ENCODE results near the gene NTRK2. TPM values are rescaled to one million over a fixed set of nuclear protein-coding genes. Genes with fewer than 3 reads are reported as not detected.

The NTRK2 gene
- total and polyA plus RNA-seq, 10 of the 15 experiments (the other 5 are each of a cell fraction or from before 2014, with no cell fraction given), result 0.42 to 4.6 (median 0.65) TPM

GRCh38 chr9:84998639-84999038 is 329.1 kb downstream of the NTRK2 start:
- no peaks in the 10 kb centered on the region for H4K20me1 ChIP-seq (ENCODE audit: control insufficient read depth, insufficient read depth)
- BruUV-seq (replicated peaks), result no TSS peak
- no peaks in the 10 kb centered on the region for H3K36me3 ChIP-seq (ENCODE audit: control insufficient read depth in 2 of 2, insufficient read depth in 2 of 2, low read length in 1 of 2)
- no peak overlapping the region for H3K4me2 ChIP-seq (ENCODE audit: control insufficient read depth, insufficient read depth)
- no peaks in the 10 kb centered on the region; a peak in 1 of 4 replicates for H3K27me3 ChIP-seq (replicated peaks in 1 of 2; ENCODE audit: control insufficient read depth in 2 of 2, insufficient read depth in 2 of 2, low read length in 1 of 2)
- in situ Hi-C loops (cut with MboI), result no loop called here
- RAD21 ChIA-PET (ENCODE audit: unreplicated experiment), result interaction anchor here (2.1 to 2.6 kb wide), 3 partner anchors 9 to 259 kb away, joined by 7 to 18 read pairs (median 12); no protein-coding TSS in a partner anchor
- H3K27ac ChIP-seq (ENCODE audit: control insufficient read depth, insufficient read depth), result no peak overlapping the region
- no peak overlapping the region for H2AFZ ChIP-seq (ENCODE audit: control insufficient read depth, low read depth, low read length)
- H3K4me1 ChIP-seq (ENCODE audit: control insufficient read depth, insufficient read depth, low read length), result no peaks in the 10 kb centered on the region
- CTCF ChIA-PET, result interaction anchor here (1.7 to 2.8 kb wide), 2 partner anchors 145 to 260 kb away, joined by 5 to 38 read pairs; no protein-coding TSS in a partner anchor
- H3K9ac ChIP-seq (ENCODE audit: control insufficient read depth, insufficient read depth, low read length), result no peak overlapping the region
- ATAC-seq, result no peak
- H3K9me3 ChIP-seq (replicated peaks; ENCODE audit: control insufficient read depth, insufficient read depth, low read length), result no peaks in the 10 kb centered on the region; the same call in 2 of the 3 replicates
- DNase-seq (ENCODE audit: low read depth, low spot score), result no peak
- no peak overlapping the region for H3K4me3 ChIP-seq
- intact Hi-C loops (cut with micrococcal nuclease; ENCODE audit: unreplicated experiment), result no loop called here
- FAIRE-seq, result no peak
- H3K79me2 ChIP-seq (ENCODE audit: control insufficient read depth, insufficient read depth, low read length), result no peaks in the 10 kb centered on the region
- SMC1A ChIA-PET (ENCODE audit: uncharacterized antibody, unreplicated experiment), result interaction anchor here (0.8 to 2.9 kb wide), 10 partner anchors 8 to 261 kb away, joined by 3 to 33 read pairs (median 5); no protein-coding TSS in a partner anchor
- 3% methylated on average over 2 of the region's 2 CpGs for WGBS (ENCODE audit: insufficient coverage, insufficient replicate concordance, low lambda C conversion rate, missing lambda C conversion rate)
- POLR2A ChIA-PET, result no interaction called here
- TF ChIP-seq RFX5 (IDR thresholded peaks at IDR 0.05; ENCODE audit: low read depth, low read length) (no peak), CHD4 (IDR thresholded peaks at IDR 0.05) (no peak), KDM1A (IDR thresholded peaks at IDR 0.05; ENCODE audit: borderline replicate concordance) (no peak), PAX5 (IDR thresholded peaks at IDR 0.05; ENCODE audit: borderline replicate concordance, low read depth, low read length) (no peak), ZNF24 (IDR thresholded peaks at IDR 0.05) (no peak), ZNF592 (IDR thresholded peaks at IDR 0.05) (no peak), POLR2A (IDR thresholded peaks at IDR 0.05; ENCODE audit: low read depth, low read length) (no peak), RUNX3 (IDR thresholded peaks at IDR 0.05; ENCODE audit: low read length) (no peak), NFXL1 (IDR thresholded peaks at IDR 0.05; ENCODE audit: borderline replicate concordance) (no peak), YY1 (IDR thresholded peaks at IDR 0.05; ENCODE audit: low read depth, low read length) (no peak), CREM (IDR thresholded peaks at IDR 0.05; ENCODE audit: low read depth) (no peak), BMI1 (IDR thresholded peaks at IDR 0.05; ENCODE audit: borderline replicate concordance) (no peak), ATF3 (IDR thresholded peaks at IDR 0.05; ENCODE audit: borderline replicate concordance, extremely low read depth, low read depth, low read length) (no peak), TCF3 (IDR thresholded peaks at IDR 0.05; ENCODE audit: borderline replicate concordance, insufficient read depth, low read depth, low read length) (no peak), HSF1 (IDR thresholded peaks at IDR 0.05; ENCODE audit: low read depth, low read length) (no peak), CREB1 (IDR thresholded peaks at IDR 0.05; ENCODE audit: low read depth) (no peak)
- TF ChIP-seq, protein P1, sequence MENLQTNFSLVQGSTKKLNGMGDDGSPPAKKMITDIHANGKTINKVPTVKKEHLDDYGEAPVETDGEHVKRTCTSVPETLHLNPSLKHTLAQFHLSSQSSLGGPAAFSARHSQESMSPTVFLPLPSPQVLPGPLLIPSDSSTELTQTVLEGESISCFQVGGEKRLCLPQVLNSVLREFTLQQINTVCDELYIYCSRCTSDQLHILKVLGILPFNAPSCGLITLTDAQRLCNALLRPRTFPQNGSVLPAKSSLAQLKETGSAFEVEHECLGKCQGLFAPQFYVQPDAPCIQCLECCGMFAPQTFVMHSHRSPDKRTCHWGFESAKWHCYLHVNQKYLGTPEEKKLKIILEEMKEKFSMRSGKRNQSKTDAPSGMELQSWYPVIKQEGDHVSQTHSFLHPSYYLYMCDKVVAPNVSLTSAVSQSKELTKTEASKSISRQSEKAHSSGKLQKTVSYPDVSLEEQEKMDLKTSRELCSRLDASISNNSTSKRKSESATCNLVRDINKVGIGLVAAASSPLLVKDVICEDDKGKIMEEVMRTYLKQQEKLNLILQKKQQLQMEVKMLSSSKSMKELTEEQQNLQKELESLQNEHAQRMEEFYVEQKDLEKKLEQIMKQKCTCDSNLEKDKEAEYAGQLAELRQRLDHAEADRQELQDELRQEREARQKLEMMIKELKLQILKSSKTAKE (IDR thresholded peaks at IDR 0.05; ENCODE audit: low read depth, poor library complexity, severe bottlenecking), result no peak
